Measurements from ENCODE around the gene ADH1C.
"Not testable (repeated sequence)": the region's sequence is repeated elsewhere in the genome, so short reads cannot be mapped to it uniquely, and the experiment has no call there.

The ADH1C gene

DNA sequence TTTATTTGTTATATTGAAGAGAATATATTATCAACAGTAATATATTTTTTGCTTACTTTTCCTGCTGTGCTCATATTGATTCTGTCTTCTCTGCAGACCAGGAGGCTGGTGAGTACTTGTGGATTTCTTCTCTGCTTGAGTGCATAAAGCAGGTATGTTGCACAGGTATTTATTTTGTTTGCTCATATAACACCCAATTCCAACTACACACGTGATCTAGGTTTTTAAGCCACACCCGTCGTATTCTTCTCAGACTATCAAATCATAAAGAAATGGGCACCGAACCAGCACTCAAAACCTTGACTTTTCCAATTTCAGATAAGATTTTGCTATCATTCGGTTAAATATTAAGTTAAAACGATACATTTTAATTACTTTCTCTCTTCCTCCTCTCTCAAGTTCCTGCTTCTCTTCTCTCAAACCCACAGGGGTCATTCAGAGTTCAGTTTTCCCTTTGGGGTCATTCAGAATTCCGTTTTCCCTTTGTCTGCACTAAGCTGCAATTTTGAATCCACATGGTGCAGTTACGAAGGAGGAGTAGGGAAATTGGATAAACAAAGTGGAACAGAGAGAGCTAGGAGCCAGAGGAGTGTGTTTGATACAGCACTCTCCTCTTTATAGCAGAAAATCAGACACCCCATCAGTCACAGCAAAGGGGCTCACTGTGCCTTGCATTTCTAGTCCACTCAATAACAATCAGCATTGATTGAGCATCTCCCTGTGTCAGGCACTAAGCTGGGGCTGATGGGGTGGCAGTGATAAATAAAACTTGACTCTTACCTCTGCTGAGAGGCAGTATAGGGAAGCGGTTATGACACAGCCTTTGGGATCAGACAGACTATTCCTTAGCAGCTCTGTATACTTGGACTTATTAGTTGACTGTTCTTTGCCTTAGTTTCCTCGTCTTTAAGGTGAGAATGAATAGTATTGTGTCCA, at the start of gene ADH1C:
Gene ADH1C (minus strand): TSS at position 145 of the 936 bp plus-strand sequence. CDS start 71 bp downstream, at position 74.
- DNase-seq = no peak

DNA sequence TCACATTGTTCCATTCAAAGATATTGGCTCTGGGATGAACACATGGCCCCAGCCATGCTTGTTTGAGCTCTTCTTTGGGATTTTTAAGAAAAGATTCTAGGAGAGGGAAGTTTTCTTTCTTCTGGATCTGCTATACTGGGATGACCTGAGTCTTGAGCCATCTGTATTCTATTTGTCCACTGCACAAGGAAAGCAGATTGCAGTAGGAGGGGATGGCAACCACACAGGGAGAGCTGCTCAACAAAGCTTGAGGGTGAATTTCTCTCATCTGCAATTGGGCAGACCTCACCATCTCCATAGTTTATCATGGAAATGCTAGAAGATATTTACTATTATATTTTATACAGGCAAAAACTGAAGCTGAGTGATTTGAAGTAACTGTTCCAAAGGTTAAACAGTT, 48.3 kb upstream of the ADH1C start:
- DNase-seq = no peak

DNA sequence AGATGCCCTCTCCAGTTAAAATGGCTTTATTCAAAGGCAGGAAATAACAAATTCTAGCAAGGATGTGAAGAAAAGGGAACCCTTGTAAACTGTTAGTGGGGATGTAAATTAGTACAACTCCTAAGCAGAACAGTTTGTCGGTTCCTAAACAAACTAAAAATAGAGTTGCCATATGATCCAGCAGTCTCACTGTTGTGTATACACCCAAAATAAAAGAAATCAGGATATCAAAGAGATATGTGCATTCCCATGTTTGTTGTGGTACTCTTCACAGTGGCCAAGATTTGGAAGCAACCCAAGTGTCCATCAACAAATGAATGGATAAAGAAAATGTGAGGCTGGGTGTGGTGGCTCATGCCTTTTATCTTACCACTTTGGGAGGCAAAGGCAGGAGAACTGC, 46.5 kb upstream of the ADH1C start:
- DNase-seq = no peak

DNA sequence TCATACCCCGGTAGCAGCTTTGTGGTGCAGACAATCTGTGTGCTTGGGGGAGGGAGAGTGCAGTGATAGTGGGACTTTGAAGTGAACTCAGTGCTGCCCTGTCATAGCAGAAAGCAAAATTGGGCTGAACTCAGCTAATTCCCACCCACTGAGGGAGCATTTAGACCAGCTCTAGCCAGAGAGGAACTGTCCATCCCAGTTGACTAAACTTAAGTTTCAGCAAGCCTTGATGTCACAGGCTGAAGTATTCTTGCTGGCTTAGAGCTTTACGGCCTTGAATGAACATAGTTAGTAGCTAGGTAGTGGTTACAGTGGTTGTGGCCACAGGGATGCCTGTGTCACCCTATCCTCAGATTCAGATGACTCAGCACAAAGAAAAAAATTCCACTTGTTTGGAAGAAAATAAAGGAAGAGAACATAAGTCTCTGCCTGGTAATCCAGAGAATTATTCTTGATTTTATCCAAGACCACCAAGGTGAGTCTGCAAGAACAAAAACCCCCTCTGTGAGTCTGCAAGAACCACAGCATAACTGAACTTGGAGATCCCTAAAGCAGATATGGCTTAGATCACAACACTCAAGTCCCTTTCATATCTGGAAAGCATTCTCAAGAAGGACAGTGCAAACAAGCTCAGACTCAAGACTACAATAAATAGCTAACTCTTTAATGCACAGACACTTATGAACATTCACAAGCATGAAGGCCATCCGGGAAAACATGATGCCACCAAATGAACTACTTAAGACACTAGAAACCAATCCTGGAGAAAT, 43.2 kb upstream of the ADH1C start:
- DNase-seq = no peak

DNA sequence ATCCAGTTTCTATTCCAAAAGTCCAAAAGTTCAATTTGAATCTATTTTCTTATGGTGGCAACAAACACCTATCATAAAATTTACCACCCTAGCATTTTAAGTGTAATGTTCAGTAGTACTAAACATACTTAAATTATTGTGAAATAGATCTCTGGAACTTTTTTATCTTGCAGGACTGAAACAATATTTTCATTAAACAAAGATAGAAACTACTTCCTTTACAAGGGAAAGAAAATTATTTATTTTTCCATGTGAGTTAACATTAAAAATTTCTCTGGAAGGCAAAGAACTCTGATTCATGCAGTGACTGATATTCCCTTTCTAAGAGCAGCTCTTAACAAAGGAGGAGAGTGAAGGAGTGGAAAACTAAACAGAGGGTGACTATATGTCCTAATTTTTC, 42.4 kb upstream of the ADH1C start:
- DNase-seq = no peak

DNA sequence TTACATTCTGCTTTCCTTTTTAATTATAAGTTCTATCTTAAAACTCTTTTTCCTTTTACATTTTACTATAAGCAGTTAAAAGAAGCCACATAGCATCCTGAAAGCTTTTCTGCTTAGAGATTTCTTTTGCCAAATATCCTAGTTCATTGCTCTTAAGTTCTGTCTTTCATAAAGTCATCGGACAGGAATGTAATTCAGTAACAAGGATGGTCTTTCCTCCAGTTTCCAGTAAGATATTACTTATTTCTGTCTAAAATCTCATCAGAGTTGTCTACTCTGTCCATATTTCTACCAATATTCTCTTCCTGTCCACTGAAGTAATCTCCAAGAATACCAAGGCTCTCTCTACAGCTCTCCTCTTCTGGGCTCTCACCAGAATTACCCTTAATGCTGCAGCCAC, 37.5 kb upstream of the ADH1C start:
- no peak for DNase-seq

DNA sequence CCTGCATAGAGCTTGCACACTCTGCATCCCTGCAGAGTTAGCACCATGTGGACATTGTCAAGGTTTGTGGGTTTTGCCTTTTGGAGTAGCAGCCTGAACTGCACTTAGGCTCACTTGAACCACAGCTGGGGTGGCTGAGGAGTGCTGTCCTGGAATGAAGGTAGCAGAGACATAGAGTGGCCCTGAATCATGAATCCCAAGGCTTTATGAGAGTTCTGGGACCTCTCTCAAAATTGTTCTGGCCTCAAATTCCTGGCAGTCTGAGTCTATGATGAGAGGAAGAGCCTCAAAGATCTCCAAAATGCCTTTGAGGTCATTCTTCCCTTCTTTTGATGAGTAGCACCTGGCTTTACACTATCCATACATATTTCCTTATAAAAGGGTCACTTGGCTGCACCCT, 37.1 kb upstream of the ADH1C start:
- DNase-seq = no peak

DNA sequence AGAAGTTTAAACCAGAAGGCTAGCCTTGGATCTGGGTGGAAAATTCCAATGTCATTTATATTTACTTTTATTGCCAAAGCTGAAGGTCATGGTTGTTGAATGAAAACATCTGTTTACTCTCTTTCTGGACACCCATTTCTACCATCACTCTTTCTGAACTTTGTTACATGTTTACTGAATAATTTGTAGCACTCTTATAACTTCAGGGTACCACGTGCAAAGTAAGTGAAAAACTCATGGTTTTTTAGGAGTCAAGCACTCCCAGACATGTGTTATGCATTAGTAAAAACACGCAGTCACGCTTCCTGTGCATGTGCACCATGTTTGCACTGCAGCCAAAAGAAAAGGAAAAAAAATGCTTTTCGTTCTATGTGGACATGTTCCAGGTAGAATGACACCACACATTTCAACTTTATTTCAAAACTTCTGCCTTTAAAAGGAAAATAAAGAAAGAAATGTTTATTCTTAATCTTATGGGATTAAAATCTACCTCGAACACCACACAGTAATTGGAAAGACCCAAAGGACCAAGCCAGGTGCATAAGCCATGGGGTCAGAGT, 31.4 kb upstream of the ADH1C start:
- no peak for DNase-seq

DNA sequence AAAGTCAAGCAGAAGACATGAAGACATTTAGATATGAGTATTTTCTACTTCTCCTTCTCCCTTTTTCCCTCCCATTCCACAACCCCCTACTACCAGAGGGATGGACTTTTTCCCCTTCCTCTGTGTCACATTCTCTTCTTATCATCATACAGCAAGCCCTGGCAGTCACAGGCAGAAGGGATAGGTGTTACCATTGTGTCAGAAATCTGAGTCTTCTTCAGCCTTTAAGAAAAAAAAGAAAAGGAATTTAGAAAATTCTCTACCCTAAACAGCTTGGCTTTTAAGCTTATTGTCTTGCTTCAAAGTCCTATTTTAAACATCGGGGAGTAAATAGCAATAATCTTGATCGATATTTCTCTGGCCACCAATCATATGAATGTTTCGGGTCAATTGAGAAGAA, 30.9 kb upstream of the ADH1C start:
- DNase-seq = no peak

DNA sequence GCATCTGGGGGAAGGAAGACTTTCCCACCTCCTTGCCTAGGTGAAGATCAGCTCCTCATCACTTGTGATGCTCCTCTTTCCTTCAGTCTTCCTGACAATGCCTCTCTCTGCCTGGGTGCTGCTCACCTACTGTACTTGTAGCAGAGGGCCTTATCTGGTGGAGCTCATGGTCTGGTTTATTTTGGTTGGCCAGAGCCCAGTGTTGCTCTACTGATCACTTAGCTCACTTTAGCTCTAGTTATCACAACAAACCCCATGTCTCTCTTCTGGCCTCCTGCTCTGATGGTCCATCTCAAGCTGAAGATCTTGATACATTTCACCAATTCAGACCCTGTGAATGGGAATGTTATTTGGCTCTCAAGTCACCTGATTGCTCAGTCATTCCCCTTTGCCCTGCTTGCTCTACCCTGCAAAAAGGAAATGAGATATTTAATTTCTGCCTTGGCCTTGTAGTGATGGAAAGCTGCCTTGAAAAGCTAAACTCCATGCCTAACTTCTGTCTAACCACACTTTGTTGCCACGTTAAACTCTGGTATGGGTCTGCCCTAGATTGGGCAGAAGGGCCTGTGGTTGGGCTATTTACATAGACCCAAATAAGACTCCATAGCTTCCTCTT, 30.3 kb upstream of the ADH1C start:
- DNase-seq = no peak

DNA sequence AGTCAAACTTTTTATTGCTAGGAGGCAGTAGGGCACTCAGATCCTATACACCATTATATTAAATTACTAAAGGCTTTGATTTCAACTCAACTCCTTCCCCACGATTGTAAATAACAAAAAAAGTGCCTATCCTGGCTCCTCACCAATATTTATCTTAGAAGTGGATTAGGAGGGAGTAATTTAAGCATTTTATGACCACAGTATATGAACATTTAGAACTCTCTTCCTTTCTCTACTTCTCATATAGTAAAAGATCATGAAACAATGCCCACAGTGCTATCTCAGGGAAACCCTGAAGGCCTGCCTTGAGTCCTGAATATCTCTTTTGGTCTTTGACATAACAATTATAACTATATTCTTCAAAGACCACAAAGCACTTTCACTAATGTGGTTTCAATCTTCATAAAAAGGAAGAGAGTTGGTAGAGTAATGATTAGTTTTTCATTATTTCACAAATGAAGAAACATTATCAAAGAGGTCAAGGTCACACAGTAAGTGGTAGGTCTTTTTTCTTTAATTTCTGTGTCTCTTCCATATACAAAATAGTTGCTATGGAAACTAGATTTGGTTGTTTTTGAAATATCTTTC, 29.1 kb upstream of the ADH1C start:
- no peak for DNase-seq

DNA sequence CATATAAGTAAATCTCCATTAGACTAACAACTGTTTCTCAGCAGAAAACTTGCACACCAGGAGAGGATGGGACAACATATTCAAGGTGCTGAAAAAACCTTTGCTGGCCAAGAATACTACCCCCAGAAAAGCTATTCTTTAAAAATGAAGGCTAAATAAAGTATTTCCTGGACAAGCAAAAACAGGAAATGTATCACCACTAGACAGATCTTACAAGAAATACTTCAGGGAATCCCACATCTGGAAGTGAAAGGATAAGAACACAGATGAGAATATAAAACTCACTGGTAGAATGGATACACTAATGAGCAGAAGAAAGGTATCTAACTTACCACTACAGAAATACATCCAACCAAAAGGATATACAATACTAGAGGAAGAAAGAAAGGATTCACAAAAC, 27.0 kb upstream of the ADH1C start:
- no peak for DNase-seq

DNA sequence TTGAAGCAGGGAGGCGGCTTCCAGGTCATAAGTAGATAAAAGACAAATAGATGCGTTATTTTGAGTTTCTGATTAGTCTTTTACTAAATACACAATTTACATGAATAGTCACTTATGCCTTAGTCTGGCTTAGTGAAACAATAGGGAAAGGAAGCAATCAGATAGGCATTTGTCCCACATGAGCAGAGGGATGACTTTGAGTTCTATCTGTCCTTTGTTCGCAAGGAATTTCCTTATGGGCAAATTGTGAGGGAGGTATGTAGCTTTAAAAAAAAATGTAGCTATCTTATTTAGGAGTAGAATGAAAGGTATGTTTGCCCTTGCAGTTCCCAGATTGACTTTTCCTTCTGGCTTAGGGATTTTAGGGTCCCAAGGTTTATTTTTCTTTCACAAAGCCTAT, 26.3 kb upstream of the ADH1C start:
- DNase-seq = no peak

DNA sequence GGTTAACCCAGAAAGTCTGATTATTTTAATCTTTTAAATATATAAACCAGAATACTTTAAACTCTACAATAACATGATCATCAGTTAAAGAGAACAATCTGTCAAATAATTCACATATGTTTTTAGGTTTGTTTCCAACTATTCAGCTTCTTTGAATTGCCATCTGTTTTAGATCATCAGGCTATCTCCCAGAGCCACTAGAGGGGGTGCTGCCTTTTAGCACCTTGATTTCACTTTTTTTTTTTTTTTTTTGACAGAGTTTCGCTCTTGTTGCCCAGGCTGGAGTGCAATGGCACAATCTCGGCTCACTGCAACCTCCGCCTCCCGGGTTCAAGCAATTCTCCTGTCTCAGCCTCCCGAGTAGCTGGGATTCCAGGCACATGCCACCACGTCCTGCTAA, 24.8 kb upstream of the ADH1C start:
- not testable (repeated sequence) for DNase-seq

DNA sequence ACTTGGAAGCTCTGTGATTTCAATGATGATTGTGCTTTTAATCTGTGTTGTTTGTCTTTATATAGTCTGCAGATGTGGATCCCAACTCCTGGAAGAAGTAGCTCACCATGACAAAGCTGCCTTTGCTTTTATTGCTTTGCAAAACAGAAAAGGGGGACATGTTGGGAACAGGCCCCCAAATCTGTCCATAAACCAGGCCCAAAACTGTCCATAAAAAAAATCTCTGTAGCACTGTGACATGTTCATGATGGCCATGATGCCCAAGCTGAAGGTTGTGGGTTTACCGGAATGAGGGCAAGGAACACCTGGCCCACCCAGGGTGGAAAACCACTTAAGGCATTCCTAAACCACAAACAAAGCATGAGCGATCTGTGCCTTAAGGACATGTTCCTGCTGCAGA, 19.9 kb upstream of the ADH1C start:
- DNase-seq = not testable (repeated sequence)

DNA sequence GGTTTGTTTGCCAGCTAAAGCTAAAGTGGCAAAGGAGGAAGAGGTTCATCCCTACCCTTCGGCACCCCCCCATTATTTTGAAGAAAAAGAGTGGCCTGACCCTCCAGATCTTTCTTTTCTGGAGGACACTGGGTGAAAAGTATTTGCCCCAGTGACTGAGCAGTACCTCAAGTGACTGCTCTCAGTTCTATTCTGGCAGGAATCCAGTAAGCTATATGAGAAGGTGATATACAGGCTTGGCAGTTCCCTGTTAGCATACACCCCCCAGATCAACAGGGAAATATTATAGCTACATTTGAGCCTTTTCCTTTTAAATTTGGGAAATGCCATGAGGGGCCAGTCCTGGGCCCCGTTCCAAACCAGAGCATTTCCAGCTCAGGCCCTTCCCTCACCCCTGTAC, 15.3 kb upstream of the ADH1C start:
- not testable (repeated sequence) for DNase-seq

DNA sequence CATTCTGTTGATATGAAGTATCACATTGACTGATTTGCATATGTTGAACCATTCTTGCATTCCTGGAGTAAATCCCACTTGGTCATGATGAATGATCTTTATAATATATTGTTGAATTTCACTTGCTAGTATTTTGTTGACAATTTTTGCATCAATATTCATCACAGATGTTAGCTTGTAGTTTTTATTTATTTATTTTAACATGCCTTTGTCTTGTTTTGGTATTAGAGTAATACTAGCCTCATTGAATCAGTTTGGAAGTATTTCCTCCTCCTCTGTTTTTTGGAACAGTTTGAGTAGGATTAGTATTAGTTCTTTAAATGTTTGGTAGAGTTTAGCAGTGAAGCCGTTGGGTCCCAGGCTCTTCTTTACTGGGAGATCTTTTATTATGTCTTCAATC, 13.9 kb upstream of the ADH1C start:
- no peak for DNase-seq

DNA sequence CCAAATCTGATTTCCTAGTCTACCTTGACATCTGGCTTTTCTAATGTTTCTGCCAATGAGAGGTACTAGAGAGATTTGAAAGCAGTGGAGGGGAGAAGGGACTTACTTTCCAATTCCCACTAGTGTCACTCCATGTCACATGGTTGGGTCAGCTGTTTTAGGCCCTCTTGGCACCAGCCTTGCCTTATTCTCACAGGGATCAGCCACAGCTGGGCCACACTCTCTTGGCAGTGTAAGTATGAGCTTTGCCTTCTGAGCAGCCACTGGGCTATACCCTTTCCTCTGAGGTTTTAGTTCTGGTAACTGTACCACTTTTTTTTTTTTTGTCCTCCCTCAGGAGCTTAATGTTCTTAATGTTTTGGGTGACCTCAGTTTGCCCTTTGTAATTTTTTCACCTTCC, 10.2 kb upstream of the ADH1C start:
- no peak for DNase-seq

DNA sequence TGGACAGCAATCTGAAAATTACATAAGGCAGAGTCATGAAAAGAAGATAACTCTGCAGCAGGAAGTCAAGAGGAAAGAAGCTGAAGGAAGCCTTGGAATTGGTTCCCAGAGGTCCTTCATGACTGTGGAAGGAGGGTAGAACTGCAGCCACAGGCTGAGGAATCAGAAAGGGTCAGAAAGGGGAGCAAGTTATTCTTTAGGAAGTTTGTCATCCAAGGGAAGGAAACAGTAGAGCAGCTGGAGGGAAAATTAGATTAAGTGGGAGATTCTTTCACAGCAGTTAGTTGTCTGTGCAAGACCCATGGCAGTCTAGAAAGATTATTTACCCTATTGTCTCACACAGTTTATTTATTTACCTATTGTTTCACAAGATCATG, 9.3 kb upstream of the ADH1C start:
- DNase-seq = no peak

DNA sequence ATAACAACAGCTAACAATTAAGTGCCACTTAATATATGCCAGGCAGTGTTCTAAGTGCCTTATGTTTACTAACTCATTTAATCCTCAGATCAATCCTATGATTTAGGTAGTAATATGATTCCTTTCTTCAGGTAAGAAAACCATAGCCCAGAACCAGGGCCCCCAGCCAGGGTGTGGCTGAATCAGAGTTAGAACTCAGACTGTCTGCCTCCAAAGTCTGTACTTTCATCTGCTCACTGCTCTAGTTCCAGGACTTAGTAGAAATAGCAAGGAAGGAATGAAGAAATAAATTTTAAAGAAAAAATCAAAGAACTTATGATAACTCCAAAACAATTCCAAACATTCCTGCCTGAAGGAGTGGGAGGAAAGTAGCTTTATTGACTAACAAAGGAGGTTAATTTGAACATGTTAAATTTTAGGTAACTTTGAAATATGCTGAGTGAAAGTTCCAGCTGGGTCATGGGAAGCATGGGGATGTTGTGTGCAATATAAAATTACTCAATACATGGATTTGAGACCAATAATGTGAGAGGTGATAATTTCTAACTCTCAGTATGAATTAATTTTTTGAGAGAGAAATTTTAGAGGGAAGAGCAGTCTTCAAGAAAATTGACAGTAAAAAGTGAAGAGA, 8.8 kb upstream of the ADH1C start:
- no peak for DNase-seq

DNA sequence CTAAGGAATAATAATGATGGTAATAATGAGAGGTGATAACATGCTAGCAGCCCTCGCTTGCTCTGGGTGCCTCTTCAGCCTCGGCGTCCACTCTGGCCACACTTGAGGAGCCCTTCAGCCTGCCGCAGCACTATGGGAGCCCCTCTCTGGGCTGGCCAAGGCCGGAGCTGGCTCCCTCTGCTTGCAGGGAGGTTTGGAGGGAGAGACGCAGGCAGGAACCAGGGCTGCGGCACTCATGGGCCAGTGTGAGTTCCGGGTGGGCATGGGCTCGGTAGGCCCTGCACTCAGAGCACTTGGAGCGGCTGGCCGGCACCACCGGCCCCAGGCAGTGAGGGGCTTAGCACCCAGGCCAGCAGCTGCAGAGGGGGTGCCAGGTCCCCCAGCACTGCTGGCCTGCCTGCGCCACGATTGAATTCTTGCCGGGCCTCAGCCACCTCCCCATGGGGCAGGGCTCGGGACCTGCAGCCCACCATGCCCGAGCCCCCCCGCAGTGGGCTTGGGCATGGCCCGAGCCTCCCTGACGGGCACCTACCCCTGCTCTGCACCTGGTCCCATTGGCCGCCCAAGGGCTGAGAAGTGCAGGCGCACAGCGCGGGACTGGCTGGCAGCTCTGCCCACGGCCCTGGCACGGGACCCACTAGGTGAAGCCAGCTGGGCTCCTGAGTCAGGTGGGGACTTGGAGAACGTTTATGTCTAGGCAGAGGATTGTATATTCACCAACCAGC, 7.1 kb upstream of the ADH1C start:
- DNase-seq = no peak

DNA sequence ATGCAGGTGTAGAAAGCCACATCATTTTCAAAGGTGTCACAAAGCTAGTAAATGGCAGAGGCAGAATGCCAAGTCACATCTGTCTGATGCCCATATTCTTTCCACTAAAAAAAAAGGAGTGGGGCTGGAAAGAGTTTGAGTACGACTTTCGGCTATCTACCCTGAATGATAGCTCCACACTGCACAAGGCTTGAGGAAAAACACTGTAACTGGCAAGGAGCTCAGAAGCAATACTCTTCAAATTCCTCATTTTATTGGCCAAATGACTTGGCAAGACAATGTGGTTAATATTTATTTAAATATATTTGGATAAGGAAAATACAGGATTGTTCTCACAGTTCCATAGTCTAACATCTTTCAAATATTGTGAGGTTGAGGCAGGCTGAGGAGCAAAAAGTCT, 5.4 kb upstream of the ADH1C start:
- DNase-seq = no peak

Measured in NCI-H1092 (cell line).